BE2C (cell line): ENCODE results near the gene NUP210.

Experiments used
- DNase-seq: peaks from one replicate; pipeline ENCODE4 v3.0.0-alpha.2; 2020
- H3K27me3 ChIP-seq: fragments of 250-450 bp; sonication (Bioruptor Pico); 2 replicates; pipeline ENCODE4 v1.5.1; 2020; ENCODE audit warnings: mild to moderate bottlenecking
- H3K36me3 ChIP-seq: fragments of 250-450 bp; sonication (Bioruptor Pico); 2 replicates; pipeline ENCODE4 v1.5.1; 2020; ENCODE audit warnings: mild to moderate bottlenecking
- H3K4me1 ChIP-seq: fragments of 250-450 bp; sonication (Bioruptor Pico); 2 replicates; pipeline ENCODE4 v1.5.1; 2020
- H3K4me3 ChIP-seq: 2 replicates; pipeline ENCODE4 v1.5.1; 2011; ENCODE audit warnings: low read depth, low read length
- H3K9me3 ChIP-seq: fragments of 250-450 bp; sonication (Bioruptor Pico); 2 replicates; pipeline ENCODE4 v1.5.1; 2020
- CTCF ChIP-seq: IDR thresholded peaks from 2 replicates; pipeline ENCODE4 v1.5.1; 2012; ENCODE audit warnings: mild to moderate bottlenecking, low read depth, low read length

Gene NUP210

GRCh38 chr3:13322324-13322723, 97.8 kb downstream of the NUP210 start:
- Histone ChIP-seq H3K9me3 (no peaks in the 10 kb centered on the region), H3K36me3 (peaks cover 9% of the 10 kb centered on the region; the same call in 1 of the 2 replicates), H3K27me3 (no peaks in the 10 kb centered on the region), H3K4me1 (no peaks in the 10 kb centered on the region), H3K4me3 (no peak overlapping the region)
- TF ChIP-seq CTCF: no peak
- no peak for DNase-seq

- Histone ChIP-seq H3K4me1 (no peaks in the 10 kb centered on the region), H3K9me3 (no peaks in the 10 kb centered on the region), H3K36me3 (peaks cover 9% of the 10 kb centered on the region; the same call in 1 of the 2 replicates), H3K27me3 (no peaks in the 10 kb centered on the region), H3K4me3 (no peak overlapping the region)
- TF ChIP-seq CTCF: no peak
- DNase-seq: no peak
Observed at GRCh38 chr3:13319564-13320220, 100.4 kb downstream of the NUP210 start.

- H3K4me1 ChIP-seq: no peaks in the 10 kb centered on the region
- H3K36me3 ChIP-seq: peaks cover 9% of the 10 kb centered on the region; the same call in 1 of the 2 replicates
- no peaks in the 10 kb centered on the region for H3K9me3 ChIP-seq
- no peak for DNase-seq
- no peak overlapping the region for H3K4me3 ChIP-seq
- no peaks in the 10 kb centered on the region for H3K27me3 ChIP-seq
- no peak for TF ChIP-seq CTCF
Observed at GRCh38 chr3:13318626-13319470, 101.3 kb downstream of the NUP210 start.

GRCh38 chr3:13317596-13318320, 102.4 kb downstream of the NUP210 start:
- DNase-seq: no peak
- H3K4me1 ChIP-seq: no peaks in the 10 kb centered on the region
- TF ChIP-seq CTCF: no peak
- no peaks in the 10 kb centered on the region for H3K9me3 ChIP-seq
- H3K36me3 ChIP-seq: peaks cover 9% of the 10 kb centered on the region; the same call in 1 of the 2 replicates
- H3K27me3 ChIP-seq: no peaks in the 10 kb centered on the region
- no peak overlapping the region for H3K4me3 ChIP-seq

GRCh38 chr3:13316603-13317002, 103.5 kb downstream of the NUP210 start:
- no peaks in the 10 kb centered on the region for H3K27me3 ChIP-seq
- H3K4me3 ChIP-seq: no peak overlapping the region
- no peaks in the 10 kb centered on the region for H3K9me3 ChIP-seq
- no peak for TF ChIP-seq CTCF
- no peaks in the 10 kb centered on the region for H3K4me1 ChIP-seq
- peaks cover 9% of the 10 kb centered on the region; the same call in 1 of the 2 replicates for H3K36me3 ChIP-seq
- DNase-seq: no peak
